ENCODE measurements around the gene VSTM4. TPM values are rescaled to one million over a fixed set of nuclear protein-coding genes. Genes with fewer than 3 reads are reported as not detected.

The VSTM4 gene

Small RNAs within 50 kb of the gene (small RNA-seq; reads per million reads assigned to genes)
- gene MIR4294 (ENCODE audit: low read depth) = not detected

All from mesenchymal stem cell (in vitro differentiated cells and primary cell).